NB4 (cell line): ENCODE measurements around the gene RAB1B.

ENCODE experiments used
- DNase-seq: peaks from one replicate; pipeline ENCODE4 v3.0.0; 2010; ENCODE audit warnings: low read depth
- H3K4me3 ChIP-seq: one replicate; pipeline ENCODE4 v1.5.1; 2011; ENCODE audit warnings: mild to moderate bottlenecking, low read depth, low read length, moderate library complexity
- CTCF ChIP-seq: IDR thresholded peaks from one replicate; pipeline ENCODE4 v1.5.1; 2012; ENCODE audit warnings: low read depth, low read length
- MYC ChIP-seq: IDR thresholded peaks from 2 replicates; pipeline ENCODE4 v1.6.1; 2011; ENCODE audit warnings: low read depth, low read length
- POLR2A ChIP-seq: IDR thresholded peaks from 2 replicates; pipeline ENCODE4 v1.6.1; 2011; ENCODE audit warnings: mild to moderate bottlenecking; ENCODE audit not compliant: insufficient read length; ENCODE audit errors: extremely low read depth
- TF ChIP-seq, protein P1 (sequence below): IDR thresholded peaks from 2 replicates; pipeline ENCODE4 v1.6.1; 2011; ENCODE audit warnings: low read depth, low read length

Gene RAB1B

DNA sequence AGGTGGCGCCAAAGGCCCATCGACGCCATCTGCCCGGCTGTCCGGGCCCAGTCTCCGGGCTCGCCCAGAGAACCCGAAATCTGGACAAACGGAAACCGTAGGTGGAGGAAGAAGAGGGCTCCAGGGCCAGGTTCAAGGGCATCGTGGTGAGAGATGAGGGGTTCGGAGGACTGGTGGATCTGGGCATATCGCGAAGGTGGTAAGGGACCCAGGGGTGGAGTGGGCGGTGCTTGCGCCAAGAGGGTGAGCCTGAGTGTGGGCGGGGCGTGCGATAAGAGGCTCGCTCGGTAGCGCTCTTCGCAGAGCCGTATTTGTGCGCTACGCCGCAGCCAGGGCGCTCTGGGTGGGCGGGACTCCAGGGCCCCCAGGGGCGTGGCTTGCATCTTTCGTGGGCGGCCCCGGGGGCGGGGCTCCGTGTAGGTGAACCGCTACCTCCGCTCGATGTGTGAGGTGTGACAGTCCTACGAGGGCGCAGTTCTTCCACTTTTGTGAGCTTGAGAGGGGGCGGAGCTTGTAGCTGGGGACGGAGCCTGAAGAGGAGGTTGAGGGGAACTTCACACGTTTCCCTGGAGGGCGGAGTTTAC, 43.6 kb downstream of the RAB1B start:
- DNase-seq: peak; percentile 91
- TF ChIP-seq MYC (peak; percentile 52; the same call in 1 of the 2 replicates), CTCF (no peak), POLR2A (no peak)
- TF ChIP-seq, protein P1, sequence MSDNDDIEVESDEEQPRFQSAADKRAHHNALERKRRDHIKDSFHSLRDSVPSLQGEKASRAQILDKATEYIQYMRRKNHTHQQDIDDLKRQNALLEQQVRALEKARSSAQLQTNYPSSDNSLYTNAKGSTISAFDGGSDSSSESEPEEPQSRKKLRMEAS: peak; percentile 7; the same call in 1 of the 2 replicates
- H3K4me3 ChIP-seq: peak overlapping the region; percentile 66

DNA sequence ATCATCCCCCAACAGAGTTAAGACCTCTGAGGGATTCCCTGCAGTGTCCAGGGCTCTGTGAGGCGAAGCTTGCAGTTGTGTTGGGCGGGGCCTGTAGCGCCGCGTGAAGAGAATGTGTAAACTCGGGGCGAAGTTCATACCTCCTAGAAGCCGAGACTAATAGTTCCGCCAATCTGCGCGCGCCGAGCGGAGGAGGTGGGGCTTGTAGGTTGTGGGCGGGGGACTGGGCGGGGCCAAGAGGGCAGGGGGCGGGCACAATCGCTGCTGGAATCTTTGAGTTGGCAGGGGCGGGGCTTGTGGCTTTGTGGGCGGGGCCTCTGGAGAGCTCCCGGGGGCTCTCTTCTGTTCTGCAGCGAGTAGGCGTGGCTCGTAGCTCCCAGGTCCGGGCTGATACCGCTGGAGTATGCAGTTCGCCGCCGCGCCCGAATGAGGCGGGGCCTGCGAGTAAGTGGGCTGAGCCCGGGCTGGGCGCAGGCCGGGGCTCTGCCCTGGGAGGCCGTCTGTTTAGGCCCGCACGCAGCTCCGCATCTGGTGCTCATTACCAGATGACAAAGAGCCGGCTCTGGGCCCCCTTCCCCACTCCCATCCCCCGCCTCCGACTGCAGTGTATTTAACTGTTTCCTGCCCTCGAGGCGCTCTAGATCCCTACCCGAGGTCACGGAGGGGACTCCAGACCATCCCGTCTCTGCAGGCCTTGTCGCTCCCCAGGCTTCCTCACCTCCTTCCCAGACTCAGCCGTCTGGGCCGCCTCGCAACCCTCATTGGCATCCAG, 44.3 kb downstream of the RAB1B start:
- TF ChIP-seq CTCF (no peak), MYC (peak; percentile 55; the same call in 1 of the 2 replicates), POLR2A (peak; percentile 50)
- TF ChIP-seq, protein P1: peak; percentile 78
- peak overlapping the region; percentile 66 for H3K4me3 ChIP-seq
- peak; percentile 99 for DNase-seq

GRCh38 chr11:66313321-66314185, 45.1 kb downstream of the RAB1B start:
- peak; percentile 46 for DNase-seq
- TF ChIP-seq MYC: no peak
- no peak for TF ChIP-seq POLR2A
- no peak for TF ChIP-seq CTCF
- TF ChIP-seq, protein P1: no peak
- H3K4me3 ChIP-seq: no peak overlapping the region

- no peak for DNase-seq
- H3K4me3 ChIP-seq: no peak overlapping the region
- TF ChIP-seq, protein P1: no peak
- no peak for TF ChIP-seq MYC
- no peak for TF ChIP-seq POLR2A
- no peak for TF ChIP-seq CTCF
Observed at GRCh38 chr11:66314186-66314501, 45.7 kb downstream of the RAB1B start.

- TF ChIP-seq CTCF (no peak), POLR2A (no peak), MYC (no peak)
- TF ChIP-seq, protein P1: no peak
- H3K4me3 ChIP-seq: no peak overlapping the region
- no peak for DNase-seq
Observed at GRCh38 chr11:66314561-66315497, 46.4 kb downstream of the RAB1B start.
